H1 (cell line): Measurements from ENCODE around the gene GALNT7. TPM values are rescaled to one million over a fixed set of nuclear protein-coding genes. Genes with fewer than 3 reads are reported as not detected.

ENCODE experiments used
- JUND ChIP-seq: IDR thresholded peaks from 2 replicates; pipeline ENCODE4 v1.6.1; 2011; ENCODE audit warnings: mild to moderate bottlenecking, improper control_type of control experiment, low read length
- TBP ChIP-seq: IDR thresholded peaks from 2 replicates; pipeline ENCODE4 v1.6.1; 2011; ENCODE audit warnings: low read depth, low read length, improper control_type of control experiment
- polyA plus RNA-seq, 7 experiments: library from polyadenylated mRNA; depleted of rRNA in 3 of 7; stranded (reverse) in 5 of 7; unstranded in 2 of 7; fragments of >200 nt in 5 of 7; fragments of 200-250 nt in 2 of 7; gene quantifications; 1 replicate in 5 of 7; 2 replicates in 1 of 7; 4 replicates in 1 of 7; pipeline versions ENCODE4 v1.2.1 to v1.2.3, GENCODE V29; 2011 to 2013; ENCODE audit warnings: missing spikeins in 2 of 7, mixed read lengths in 2 of 7
- total RNA-seq: library from RNA; stranded (reverse); fragmentation: NEBNext Ultra II Directional; extraction: Animal tissue kit (Norgen Biotek cat#: 25700); gene quantifications from 2 replicates; pipeline ENCODE4 v1.2.1, GENCODE V29; 2021
- TF ChIP-seq, protein P1 (sequence below): IDR thresholded peaks from 2 replicates; pipeline ENCODE4 v1.6.1; 2012; ENCODE audit warnings: inconsistent platforms
- TF ChIP-seq, protein P2 (sequence below): IDR thresholded peaks from 2 replicates; pipeline ENCODE4 v1.6.1; 2012; ENCODE audit warnings: low read length, inconsistent platforms
- TF ChIP-seq, protein P3 (sequence below): IDR thresholded peaks from 2 replicates; pipeline ENCODE4 v1.6.1; 2012; ENCODE audit warnings: inconsistent platforms

GALNT7 gene
- total and polyA plus RNA-seq, 2 of the 8 experiments (the other 6 are each of a cell fraction or from before 2014, with no cell fraction given), result 22.4 to 85.5 TPM

DNA sequence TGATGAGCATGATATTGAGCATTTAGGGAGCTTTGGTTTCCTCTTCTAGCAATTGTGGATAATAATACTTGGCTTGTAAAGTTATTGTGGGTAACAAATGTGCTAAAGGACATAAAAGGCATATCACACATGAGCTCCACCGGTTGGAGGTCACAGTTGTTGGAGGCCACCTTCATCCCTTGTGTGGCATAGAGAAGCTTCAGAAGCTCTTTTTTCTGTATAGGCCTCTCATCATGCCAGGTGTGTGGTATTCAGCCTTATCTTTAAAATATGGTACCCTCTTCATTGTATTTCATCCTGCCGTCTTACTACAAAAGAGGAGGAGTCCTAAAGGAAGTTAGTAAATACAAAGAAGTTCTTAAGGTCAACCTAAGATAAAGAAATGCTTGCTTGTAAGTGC is 99.1 kb downstream of the GALNT7 start (continued):
- TF ChIP-seq, protein P1, sequence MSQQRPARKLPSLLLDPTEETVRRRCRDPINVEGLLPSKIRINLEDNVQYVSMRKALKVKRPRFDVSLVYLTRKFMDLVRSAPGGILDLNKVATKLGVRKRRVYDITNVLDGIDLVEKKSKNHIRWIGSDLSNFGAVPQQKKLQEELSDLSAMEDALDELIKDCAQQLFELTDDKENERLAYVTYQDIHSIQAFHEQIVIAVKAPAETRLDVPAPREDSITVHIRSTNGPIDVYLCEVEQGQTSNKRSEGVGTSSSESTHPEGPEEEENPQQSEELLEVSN, result no peak
- no peak for TF ChIP-seq TBP
- TF ChIP-seq, protein P2, sequence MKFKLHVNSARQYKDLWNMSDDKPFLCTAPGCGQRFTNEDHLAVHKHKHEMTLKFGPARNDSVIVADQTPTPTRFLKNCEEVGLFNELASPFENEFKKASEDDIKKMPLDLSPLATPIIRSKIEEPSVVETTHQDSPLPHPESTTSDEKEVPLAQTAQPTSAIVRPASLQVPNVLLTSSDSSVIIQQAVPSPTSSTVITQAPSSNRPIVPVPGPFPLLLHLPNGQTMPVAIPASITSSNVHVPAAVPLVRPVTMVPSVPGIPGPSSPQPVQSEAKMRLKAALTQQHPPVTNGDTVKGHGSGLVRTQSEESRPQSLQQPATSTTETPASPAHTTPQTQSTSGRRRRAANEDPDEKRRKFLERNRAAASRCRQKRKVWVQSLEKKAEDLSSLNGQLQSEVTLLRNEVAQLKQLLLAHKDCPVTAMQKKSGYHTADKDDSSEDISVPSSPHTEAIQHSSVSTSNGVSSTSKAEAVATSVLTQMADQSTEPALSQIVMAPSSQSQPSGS, result no peak
- TF ChIP-seq JUND, result no peak
- TF ChIP-seq, protein P3, sequence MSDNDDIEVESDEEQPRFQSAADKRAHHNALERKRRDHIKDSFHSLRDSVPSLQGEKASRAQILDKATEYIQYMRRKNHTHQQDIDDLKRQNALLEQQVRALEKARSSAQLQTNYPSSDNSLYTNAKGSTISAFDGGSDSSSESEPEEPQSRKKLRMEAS, result no peak
